RCC 7860 (cell line): ENCODE measurements around the gene KMT5B.
A peak's percentile ranks its signal among the peaks of the same experiment; 100 is the strongest.

Experiments used
- DNase-seq: peaks from one replicate; pipeline ENCODE4 v3.0.0-alpha.2; 2015; ENCODE audit warnings: low spot score
- FAIRE-seq: peaks from 2 replicates; lab custom pipeline; 2012; peaks lifted over from hg19 to GRCh38; lab: Jason Lieb, UNC

Gene KMT5B

GRCh38 chr11:68146704-68147474 is 66.2 kb downstream of the KMT5B start:
- peak; percentile 74 for DNase-seq
- FAIRE-seq = no peak

GRCh38 chr11:68146010-68146540 is 67.0 kb downstream of the KMT5B start:
- FAIRE-seq (no peak), DNase-seq (peak; percentile 50)

- FAIRE-seq (peak; percentile 11), DNase-seq (peak; percentile 67)
Observed at GRCh38 chr11:68145120-68145866, 67.8 kb downstream of the KMT5B start.

GRCh38 chr11:68143310-68143689 is 69.8 kb downstream of the KMT5B start:
- FAIRE-seq (no peak), DNase-seq (no peak)

- DNase-seq (no peak), FAIRE-seq (no peak)
Observed at GRCh38 chr11:68142441-68143309, 70.4 kb downstream of the KMT5B start.

- DNase-seq = peak; percentile 22
- FAIRE-seq = peak; percentile 55
Observed at GRCh38 chr11:68142028-68142412, 71.1 kb downstream of the KMT5B start.

GRCh38 chr11:68141246-68142027 is 71.7 kb downstream of the KMT5B start:
- DNase-seq = no peak
- no peak for FAIRE-seq

GRCh38 chr11:68140496-68141245 is 72.4 kb downstream of the KMT5B start:
- DNase-seq = no peak
- no peak for FAIRE-seq

- no peak for FAIRE-seq
Observed at GRCh38 chr11:68138237-68138636, 74.9 kb downstream of the KMT5B start.

GRCh38 chr11:68137833-68138232 is 75.3 kb downstream of the KMT5B start:
- FAIRE-seq = no peak
- no peak for DNase-seq

More at GRCh38 chr11:68138237-68138636, 74.9 kb downstream of the KMT5B start:
- DNase-seq = no peak

GRCh38 chr11:68136866-68137265 is 76.2 kb downstream of the KMT5B start:
- DNase-seq = no peak
- FAIRE-seq = no peak

DNA sequence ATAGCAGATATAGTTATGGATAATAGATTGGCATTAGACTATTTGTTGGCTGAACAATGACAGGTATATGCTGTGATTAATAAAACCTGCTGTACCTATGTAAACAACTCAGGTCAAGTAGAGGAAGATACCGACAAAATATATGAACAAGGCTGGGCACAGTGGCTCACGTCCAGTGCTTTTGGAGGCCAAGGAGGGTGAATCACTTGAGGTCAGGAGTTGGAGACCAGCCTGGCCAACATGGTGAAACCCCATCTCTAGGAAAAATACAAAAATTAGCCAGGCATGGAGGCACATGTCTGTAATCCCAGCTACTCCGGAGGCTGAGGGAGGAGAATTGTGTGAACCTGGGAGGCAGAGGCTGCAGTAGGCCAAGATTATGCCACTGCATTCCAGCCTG is 77.9 kb downstream of the KMT5B start:
- no peak for FAIRE-seq
- no peak for DNase-seq

DNA sequence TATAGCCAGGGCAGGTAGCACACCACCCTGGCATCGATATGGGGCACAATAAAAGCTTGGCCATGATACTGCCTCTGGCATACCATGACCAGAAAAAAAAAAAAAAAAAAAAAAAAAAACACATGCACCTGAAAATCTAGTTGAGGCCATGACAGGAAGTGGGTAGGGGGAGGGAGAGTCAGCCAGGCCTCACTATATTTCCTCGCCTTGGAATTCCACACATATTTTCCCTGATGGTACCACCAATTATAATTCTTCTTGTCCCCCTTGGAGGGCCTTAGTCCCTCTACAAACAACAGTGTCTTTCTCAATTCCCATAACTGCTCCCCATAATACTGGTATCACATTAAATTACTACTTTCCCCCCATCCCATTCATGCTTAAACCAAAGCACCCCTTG is 79.3 kb downstream of the KMT5B start:
- FAIRE-seq (no peak), DNase-seq (no peak)

DNA sequence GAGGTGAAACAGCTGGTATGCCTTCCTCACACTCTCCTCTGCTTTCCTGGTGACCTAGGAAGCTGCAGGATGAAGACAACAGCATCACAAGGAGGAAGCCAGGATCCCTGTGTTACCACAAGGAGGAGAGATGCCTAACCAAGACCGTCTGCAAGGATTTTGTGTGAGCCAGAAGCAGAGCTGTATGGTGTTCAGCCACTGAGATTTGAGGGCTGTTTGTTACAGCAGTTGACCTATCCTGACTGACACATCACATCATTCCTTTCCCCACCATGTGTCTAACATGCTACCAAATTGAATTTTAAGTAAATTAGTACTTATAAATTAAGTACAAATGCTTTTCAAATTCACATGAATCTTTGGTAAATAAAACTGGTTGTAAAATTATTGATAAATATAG is 83.0 kb downstream of the KMT5B start:
- FAIRE-seq (no peak), DNase-seq (no peak)

- DNase-seq (no peak), FAIRE-seq (no peak)
Observed at GRCh38 chr11:68128682-68129327, 84.3 kb downstream of the KMT5B start.

- FAIRE-seq = no peak
- no peak for DNase-seq
Observed at GRCh38 chr11:68127714-68128681, 85.1 kb downstream of the KMT5B start.

- FAIRE-seq (no peak), DNase-seq (no peak)
Observed at GRCh38 chr11:68125164-68125563, 87.9 kb downstream of the KMT5B start.
